ENCODE results near the gene CEP120. TPM values are rescaled to one million over a fixed set of nuclear protein-coding genes. Genes with fewer than 3 reads are reported as not detected.
"Not testable (repeated sequence)": the region's sequence is repeated elsewhere in the genome, so short reads cannot be mapped to it uniquely, and the experiment has no call there.

Gene CEP120
- total RNA-seq, 1 donor from 2014 or later: 11.6 TPM

- ATAC-seq (no peak), DNase-seq (ENCODE audit: low spot score) (no peak)
Observed at GRCh38 chr5:123439709-123440108, 16.5 kb upstream of the CEP120 start.

GRCh38 chr5:123438902-123439301 lies 15.7 kb upstream of the CEP120 start:
- DNase-seq (ENCODE audit: low spot score) (no peak), ATAC-seq (peak; percentile 94)

GRCh38 chr5:123438244-123438643 lies 15.0 kb upstream of the CEP120 start:
- DNase-seq (ENCODE audit: low spot score) (no peak), ATAC-seq (peak; percentile 15)

- no peak for ATAC-seq
- no peak for DNase-seq (ENCODE audit: low spot score)
Observed at GRCh38 chr5:123436201-123436600, 13.0 kb upstream of the CEP120 start.

DNA sequence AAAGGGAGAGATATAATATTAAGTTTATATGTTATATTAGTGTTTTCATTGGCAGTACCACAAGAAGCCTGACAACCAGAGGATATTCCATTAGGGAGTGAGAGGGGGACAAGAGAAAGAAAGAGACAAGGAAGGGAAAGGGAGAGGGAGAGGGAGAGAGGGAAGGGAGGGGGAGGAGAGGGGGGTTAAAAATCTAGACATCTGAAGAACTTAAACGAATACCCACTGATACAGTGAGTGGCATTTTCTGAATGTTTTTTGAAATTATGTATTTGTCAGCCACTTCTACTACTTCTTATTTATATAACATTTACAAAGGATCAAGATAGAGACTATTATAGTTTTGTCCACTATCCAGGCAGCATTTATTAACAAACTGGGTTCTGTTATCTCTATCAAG lies 11.6 kb upstream of the CEP120 start:
- no peak for DNase-seq (ENCODE audit: low spot score)
- no peak for ATAC-seq

GRCh38 chr5:123433596-123433995 lies 10.4 kb upstream of the CEP120 start:
- no peak for DNase-seq (ENCODE audit: low spot score)
- no peak for ATAC-seq

DNA sequence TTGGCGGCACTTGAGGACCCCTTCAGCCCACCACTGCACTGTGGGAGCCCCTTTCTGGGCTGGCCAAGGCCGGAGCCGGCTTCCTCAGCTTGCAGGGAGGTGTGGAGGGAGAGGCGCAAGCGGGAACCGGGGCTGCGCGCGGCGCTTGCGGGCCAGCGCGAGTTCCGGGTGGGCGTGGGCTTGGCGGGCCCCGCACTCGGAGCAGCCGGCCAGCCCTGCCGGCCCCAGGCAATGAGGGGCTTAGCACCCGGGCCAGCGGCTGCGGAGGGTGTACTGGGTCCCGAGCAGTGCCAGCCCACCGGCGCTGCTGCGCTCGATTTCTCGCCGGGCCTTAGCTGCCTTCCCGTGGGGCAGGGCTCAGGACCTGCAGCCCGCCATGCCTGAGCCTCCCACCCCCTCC lies 7.2 kb upstream of the CEP120 start:
- ATAC-seq; DNase-seq (ENCODE audit: low spot score): not testable (repeated sequence)

- no peak for DNase-seq (ENCODE audit: low spot score)
- ATAC-seq: no peak
Observed at GRCh38 chr5:123429993-123430392, 6.8 kb upstream of the CEP120 start.

- ATAC-seq (peak; percentile 65), DNase-seq (ENCODE audit: low spot score) (peak; percentile 59)
Observed at GRCh38 chr5:123429221-123429954, 6.2 kb upstream of the CEP120 start.

GRCh38 chr5:123428521-123429220 lies 5.5 kb upstream of the CEP120 start:
- DNase-seq (ENCODE audit: low spot score): peak; percentile 85
- ATAC-seq: peak; percentile 91

DNA sequence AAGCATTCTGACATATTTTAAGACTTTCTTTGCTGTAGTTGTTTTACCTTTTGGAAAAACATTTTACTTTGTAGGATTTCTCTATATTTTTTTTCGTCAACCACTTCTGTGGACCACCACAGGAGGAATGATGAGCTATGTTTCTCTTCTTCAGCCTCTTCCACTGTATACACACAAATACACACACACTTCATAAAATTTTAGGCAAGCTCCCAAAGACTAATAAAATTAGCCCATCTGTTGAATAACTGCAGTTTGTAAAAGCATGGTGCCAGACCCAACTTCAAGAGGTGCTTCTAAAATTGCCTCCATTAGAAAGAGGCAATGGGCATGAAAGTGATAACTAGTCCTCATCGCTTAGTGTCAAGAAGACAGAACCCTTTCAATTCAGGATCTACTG lies 4.1 kb upstream of the CEP120 start:
- ATAC-seq: no peak
- DNase-seq (ENCODE audit: low spot score): no peak

DNA sequence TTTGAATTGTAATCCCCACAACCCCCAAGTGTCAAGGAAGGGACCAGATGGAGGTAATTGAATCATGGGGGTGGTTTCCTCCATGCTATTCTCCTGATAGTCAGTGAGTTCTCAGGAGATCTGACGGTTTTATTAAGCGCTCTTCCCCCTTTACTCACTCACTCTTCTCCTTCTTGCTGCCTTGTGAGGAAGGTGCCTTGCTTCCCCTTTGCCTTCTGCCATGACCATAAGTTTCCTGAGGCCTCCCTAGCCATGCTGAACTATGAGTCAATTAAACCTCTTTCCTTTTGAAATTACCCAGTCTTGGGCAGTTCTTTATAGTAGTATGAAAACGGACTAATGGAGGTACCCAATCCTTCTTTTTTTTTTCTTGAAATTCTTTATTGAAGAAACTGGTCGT lies 2.2 kb upstream of the CEP120 start:
- no peak for ATAC-seq
- DNase-seq (ENCODE audit: low spot score): no peak

DNA sequence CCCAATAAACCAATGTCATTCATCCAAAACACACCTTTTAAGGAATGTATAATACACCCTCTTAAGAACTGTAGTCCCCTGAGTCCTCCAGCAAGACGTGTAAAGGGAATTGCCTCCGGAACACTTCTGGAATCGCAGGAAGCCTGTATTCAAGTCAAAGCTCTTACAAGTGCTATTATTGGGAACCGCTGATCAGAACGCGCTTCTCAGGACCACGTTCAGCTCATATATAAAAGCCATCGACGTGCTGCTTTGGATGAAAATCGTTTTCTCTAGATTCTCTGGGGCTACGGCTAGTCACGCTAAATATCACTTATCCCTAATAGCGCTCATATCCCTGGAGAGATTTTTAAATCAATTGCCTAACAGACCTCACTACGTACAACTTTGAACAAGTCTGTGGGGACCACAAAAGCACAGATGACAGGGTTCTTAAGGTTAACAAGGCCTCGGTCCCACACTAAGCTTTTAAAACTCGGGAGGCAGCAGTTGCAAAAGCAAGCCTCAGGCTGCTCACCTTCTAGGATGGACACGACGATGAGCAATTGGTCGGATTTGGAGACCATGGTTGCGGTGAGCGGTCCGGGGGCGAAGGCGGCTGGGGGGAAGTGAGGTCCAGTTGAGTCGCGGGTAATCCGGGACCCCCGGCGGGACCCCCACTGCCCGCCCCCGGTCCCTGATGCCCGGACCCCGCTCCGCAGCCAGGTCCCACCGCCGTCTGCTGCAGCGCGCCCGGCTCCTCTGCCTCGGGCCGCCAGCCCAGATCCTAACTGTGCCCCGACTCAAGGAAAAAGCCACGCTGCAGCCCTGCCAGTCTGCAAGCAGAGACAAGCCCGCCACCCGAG lies 548 bp downstream of the CEP120 start:
- DNase-seq (ENCODE audit: low spot score) (no peak), ATAC-seq (peak; percentile 45)

DNA sequence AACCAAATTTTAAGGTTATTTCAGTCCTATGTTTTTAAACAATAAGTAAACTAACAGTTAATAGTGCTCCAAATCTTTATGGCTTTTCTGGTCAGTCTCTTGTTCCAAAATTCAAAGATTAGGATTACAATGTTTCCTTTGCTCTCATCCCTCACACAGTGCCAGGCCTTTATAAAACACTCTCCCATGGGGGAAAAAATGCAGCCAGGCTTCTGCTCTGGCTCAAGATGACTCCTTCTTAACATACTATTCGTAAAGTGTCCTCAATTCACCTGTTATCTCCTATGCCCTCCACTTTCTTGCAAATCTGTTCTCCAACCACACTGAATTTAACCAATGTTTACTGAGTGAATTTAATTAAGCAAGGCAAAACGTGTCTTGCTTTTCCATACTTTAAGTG lies 1.4 kb downstream of the CEP120 start:
- DNase-seq (ENCODE audit: low spot score) (no peak), ATAC-seq (no peak)

DNA sequence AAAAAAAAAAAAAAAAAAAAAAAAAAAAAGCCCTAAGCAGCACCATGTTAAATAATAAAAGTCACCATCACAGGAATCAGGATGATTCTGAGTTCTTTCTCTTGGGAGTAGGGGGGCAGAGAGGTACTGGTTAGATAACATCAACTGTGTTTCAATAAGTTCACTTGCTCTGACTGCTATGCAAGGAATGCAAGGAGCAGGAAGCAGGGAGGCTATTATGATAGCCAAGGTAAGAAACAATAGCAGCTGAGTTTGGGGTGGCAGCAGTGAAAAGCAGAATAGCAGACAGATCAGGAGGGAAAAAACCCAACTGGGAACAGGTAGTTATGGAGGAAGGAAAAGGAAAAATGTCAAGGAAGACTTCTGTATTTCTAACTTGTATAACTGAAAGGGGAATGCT lies 8.2 kb downstream of the CEP120 start:
- ATAC-seq (no peak), DNase-seq (ENCODE audit: low spot score) (no peak)

GRCh38 chr5:123412206-123412605 lies 11.0 kb downstream of the CEP120 start:
- no peak for ATAC-seq
- DNase-seq (ENCODE audit: low spot score): no peak

GRCh38 chr5:123401999-123402398 lies 21.2 kb downstream of the CEP120 start:
- DNase-seq (ENCODE audit: low spot score); ATAC-seq: not testable (repeated sequence)

- ATAC-seq (no peak), DNase-seq (ENCODE audit: low spot score) (no peak)
Observed at GRCh38 chr5:123401320-123401719, 21.9 kb downstream of the CEP120 start.

DNA sequence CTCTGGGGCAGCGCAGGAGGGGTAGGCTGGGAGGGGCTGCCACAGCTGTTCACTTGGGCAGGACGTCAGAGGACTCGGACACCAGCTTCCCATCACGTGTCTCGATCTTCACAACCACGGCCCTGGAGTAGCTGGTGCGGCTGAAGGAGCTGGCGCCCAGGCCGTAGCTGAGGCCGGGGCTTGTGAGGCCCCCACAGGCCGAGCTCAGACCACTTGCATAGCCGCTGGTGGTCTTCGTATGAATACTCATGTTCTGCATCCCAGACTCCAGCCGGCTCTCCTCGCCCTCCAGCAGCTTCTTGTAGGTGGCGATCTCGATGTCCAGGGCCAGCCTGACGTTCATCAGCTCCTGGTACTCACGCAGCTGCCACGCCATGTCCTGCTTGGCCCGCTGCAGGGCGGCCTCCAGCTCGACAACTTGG lies 22.3 kb downstream of the CEP120 start:
- not testable (repeated sequence) for DNase-seq (ENCODE audit: low spot score); ATAC-seq

DNA sequence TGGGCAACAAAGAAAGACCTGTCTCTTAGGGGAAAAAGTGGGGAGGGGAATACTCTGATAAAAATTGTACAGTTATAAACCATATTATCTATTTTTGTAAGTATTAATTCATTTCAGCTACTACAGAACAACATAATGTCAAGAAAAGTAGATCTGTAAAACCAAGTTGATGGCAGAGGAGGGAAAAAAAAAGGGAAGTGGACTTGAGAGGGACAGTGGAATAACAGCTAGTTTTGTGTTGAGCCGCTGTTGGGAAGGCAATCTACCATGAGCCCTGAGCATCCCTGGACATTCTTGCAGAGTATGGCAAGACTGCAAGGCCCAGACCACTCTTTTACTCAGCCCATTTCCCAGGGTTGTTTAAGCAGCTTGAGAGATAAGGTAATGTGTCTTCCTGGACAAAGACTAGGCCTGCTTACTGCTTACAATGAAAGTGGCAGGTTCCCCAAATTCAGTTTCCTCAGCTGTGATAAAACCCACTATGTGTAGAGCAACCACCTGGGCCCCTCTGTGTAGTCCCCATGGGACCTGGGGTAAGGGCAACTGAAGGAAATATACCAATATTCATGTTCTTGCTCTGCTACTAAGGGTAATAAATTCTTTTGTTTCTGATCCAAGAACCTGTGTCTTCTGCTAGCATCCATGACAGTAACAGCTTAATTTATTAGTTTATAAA lies 25.0 kb downstream of the CEP120 start:
- DNase-seq (ENCODE audit: low spot score) (no peak), ATAC-seq (no peak)

DNA sequence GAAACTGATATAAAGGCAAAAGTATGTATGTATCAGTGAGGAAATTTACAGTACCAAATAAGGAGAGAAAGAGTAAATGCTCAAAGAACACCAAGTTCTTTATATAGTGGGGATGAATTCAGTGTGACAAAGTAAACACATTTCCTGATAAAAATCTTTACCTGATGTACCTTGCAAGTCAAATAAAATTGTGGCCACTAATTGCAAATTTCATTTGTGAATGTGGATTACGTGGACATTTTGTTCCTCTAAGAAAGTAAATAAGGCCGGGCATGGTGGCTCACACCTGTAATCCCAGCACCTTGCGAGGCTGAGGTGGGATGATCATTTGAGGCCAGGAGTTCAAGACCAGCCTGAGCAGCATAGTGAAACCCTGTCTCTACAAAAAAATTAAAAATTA lies 25.7 kb downstream of the CEP120 start:
- DNase-seq (ENCODE audit: low spot score): no peak
- ATAC-seq: no peak

Measured in left lobe of liver (tissue), 2 donors.